ENCODE data around the gene DIS3L.
"Not testable (repeated sequence)": the region's sequence is repeated elsewhere in the genome, so short reads cannot be mapped to it uniquely, and the experiment has no call there.

DIS3L gene

GRCh38 chr15:66323312-66323928 lies 30.1 kb downstream of the DIS3L start:
- DNase-seq, result no peak

GRCh38 chr15:66326051-66326450 lies 32.7 kb downstream of the DIS3L start:
- DNase-seq, result no peak

DNA sequence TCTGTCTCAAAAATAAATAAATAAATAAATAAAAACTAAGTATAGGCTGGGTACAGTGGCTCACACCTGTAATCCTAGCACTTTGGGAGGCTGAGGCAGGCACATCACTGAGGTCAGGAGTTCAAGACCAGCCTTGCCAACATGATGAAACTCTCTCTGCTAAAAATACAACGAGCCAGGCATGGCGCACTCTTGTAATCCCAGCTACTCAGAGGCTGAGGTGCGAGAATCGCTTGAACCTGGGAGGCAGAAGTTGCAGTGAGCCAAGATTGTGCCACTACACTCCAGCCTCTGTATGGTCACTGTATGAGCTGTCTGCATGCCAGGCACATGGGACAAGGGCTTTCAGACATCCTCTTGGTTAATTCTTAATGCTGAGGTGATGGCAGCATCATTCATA lies 34.4 kb downstream of the DIS3L start:
- no peak for DNase-seq

DNA sequence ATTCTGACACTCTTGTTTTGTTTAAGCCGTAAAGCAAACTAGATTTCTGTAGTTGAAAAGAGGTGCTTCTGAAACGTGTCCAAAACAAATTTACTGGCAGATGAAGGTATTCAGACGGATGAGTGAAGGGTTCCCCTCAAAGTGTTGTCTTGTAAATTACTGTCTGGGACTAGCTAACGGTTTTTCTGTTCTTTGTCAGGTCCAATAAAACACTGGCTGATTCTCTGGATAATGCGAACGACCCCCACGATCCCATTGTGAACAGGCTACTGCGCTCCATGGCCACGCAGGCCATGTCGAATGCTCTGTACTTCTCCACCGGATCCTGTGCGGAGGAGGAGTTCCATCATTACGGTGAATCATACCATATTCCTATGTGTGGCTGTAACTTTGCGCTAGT lies 35.4 kb downstream of the DIS3L start:
- DNase-seq, result no peak

GRCh38 chr15:66348530-66348929 lies 55.2 kb downstream of the DIS3L start:
- not testable (repeated sequence) for DNase-seq

GRCh38 chr15:66356077-66356358 lies 62.6 kb downstream of the DIS3L start:
- no peak for DNase-seq

DNA sequence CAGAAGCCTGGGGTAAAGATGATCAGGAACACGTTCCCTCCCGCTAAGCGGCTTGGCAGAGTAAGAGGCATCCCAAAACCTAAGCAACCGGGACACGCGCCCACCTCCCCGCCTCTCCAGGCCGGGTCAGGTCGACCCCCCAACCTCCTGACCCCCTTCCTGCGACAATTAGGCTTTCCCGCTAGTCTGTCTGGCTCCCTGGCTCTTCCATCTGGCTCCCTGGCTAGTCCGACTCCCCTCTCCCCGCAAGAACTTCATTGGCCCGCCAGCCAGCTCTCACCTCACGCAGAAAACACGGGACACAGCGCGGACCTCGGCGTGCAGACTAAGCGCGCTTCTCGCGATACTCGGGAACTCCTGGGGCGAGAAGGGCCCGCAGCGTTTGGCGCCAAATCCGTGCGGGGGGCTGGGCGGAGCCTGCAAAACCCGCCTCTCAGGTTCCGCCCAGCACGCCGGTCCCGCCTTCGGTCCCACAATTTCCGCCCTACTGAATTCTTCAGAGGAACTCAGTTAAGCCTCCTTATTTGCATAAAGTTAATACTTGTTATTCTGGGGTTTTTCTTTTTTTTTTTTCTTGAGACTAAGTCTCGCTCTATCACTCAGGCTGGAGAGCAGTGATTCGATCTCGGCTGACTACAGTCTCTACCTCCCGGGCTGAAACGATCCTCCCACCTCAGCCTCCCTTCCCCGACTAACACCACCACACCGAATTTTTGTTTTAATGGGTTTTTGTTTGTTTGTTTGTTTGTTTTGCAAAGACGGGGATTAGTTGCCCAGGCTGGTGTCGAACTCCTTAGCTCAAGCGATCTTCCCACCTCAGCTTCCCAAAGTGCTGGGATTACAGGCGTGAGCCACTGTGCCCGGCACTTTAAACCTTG lies 63.2 kb downstream of the DIS3L start, which contains the start of gene TIPIN:
Gene TIPIN, minus strand, starts transcription at position 327 of the 878 bp plus-strand sequence. CDS start 3,738 bp downstream, outside the sequence.
- DNase-seq, result peak; percentile 99

DNA sequence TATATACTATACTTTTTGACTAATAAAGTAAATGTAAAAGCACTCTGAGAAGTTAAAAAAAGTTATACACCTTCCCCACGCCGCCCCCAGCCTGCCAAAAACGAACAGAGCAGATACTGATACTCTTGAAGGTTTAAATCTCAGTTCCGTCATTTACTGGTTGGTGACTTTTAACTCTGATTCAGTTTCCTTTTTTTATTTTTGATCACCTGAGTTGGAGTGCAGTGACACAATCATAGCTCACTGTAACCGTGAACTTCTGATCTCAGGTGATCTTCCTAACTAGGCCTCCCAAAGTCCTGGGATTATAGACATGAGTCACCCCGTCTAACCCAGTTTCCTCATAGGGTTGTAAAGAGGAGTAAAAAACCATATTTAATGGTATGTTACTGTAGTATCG lies 66.4 kb downstream of the DIS3L start:
- DNase-seq, result no peak

DNA sequence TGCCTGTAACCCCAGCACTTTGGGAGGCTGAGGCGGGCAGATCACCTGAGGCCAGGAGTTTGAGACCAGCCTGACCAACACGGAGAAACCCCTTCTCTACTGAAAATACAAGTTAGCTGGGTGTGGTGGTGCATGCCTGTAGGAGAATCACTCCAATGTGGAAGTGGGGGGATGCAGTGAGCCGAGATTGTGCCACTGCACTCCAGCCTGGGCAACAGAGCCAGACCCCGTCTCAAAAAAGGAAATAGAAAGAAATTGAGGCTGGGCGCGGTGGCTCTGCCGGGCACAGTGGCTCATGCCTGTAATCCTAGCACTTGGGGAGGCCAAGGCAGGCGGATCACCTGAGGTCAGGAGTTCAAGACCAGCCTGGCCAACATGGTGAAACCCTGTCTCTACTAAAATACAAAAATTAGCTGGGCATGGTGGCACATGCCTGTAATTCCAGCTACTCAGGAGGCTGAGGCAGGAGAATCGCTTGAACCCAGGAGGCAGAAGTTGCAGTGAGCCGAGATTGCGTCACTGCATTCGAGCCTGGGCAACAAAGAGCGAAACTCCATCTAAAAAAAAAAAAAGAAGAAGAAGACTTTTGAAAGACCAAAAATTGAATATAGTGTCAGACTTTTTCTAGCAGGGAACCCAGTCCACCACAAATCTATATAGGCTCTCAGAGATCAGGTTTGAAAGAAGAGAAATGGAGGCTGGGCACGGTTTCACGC lies 68.5 kb downstream of the DIS3L start:
- DNase-seq, result not testable (repeated sequence)

DNA sequence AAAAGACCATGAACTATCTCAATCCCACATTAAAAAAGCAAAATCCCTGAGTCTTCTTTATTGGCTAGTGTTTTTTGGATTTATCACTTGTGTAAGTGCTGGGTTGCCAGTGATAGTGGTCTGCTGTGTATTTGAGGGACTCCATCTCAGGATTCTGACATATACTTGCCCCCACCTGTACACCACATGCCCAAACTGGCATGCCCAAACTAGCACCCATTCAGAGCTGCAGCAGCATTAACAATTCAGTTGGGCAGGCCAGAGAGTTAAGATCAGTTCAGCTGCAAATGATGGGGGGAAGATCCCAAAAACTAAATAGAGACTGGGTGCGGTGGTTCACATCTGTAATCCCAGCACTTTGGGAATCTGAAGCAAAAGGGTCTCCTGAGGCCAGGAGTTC lies 69.4 kb downstream of the DIS3L start:
- DNase-seq, result no peak

GRCh38 chr15:66364944-66365528 lies 71.7 kb downstream of the DIS3L start:
- no peak for DNase-seq

GRCh38 chr15:66369773-66370651 lies 76.6 kb downstream of the DIS3L start:
- DNase-seq, result peak; percentile 78

DNA sequence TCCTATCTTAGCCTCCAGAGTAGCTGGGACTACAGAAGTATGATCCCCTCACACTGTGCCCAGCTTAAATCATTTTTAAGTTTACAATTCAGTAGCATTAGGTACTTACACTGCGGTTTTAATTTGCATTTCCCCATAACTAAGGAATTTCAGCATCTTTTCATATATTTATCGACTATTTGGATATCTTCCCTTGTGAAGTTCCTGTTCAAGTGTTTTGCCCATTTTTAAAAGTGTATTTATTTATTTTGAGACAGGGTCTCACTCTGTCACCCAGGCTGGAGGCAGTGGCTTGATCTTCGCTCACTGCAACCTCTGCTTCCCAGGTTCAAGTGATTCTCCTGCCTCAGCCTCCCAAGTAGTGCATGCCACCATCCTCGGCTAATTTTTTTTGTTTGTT lies 80.8 kb downstream of the DIS3L start:
- no peak for DNase-seq

DNA sequence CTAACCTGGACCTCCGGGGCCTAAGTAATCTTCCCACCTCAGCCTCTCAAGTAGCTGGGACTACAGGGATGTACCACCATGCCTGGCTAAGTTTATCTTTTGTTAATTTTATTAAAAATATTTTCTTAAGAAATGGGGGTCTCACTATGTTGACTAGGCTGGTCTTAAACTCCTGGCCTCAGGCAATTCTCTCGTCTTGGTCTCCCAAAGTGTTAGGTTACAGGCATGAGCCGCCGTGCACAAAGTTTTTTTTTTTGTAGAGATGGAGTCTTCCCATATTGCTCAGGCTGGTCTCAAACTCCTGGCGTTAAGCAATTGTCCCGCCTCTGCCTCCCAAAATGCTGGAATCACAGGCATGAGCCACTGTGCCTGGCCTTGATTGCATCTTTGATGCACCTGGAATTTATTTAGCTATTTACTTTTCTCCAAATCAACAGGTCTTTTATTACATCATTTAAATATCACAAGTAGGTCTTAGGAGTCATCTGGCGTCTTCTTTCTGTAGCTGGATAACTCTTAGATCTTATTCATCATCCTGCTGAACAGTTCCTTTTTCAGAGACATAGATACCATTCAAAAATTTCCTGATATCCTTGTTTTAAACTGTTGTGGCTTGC lies 85.6 kb downstream of the DIS3L start:
- DNase-seq, result no peak

GRCh38 chr15:66381376-66381775 lies 88.0 kb downstream of the DIS3L start:
- DNase-seq, result not testable (repeated sequence)

Data from activated CD4-positive, alpha-beta T cell treated with anti-CD3 and anti-CD28 coated beads, Interleukin-2, amount 50 U/mL, for 16 hours (primary cell).